Measurements from ENCODE around the gene TMIGD1.

The TMIGD1 gene

GRCh38 chr17:30271102-30271501 lies 62.8 kb downstream of the TMIGD1 start:
- no peak for TF ChIP-seq CTCF (IDR thresholded peaks at IDR 0.05)

- no peak for TF ChIP-seq CTCF (IDR thresholded peaks at IDR 0.05)
Observed at GRCh38 chr17:30267625-30268024, 66.2 kb downstream of the TMIGD1 start.

Data from LNCAP (cell line).